GM10266 (cell line): ENCODE results near the gene PRDM10.
"Not testable (repeated sequence)": the region's sequence is repeated elsewhere in the genome, so short reads cannot be mapped to it uniquely, and the experiment has no call there.

Experiments used
- DNase-seq: peaks from one replicate; pipeline ENCODE4 v3.0.0; 2012; ENCODE audit errors: extremely low spot score
- CTCF ChIP-seq: IDR thresholded peaks from 2 replicates; pipeline ENCODE4 v1.5.1; 2012; ENCODE audit warnings: mild to moderate bottlenecking, low read depth; ENCODE audit not compliant: control insufficient read depth, insufficient read depth; ENCODE audit errors: missing control alignments

The PRDM10 gene

GRCh38 chr11:129959687-129960086, 42.9 kb downstream of the PRDM10 start:
- no peak for DNase-seq
- TF ChIP-seq CTCF, result no peak

GRCh38 chr11:129955282-129955681, 47.4 kb downstream of the PRDM10 start:
- TF ChIP-seq CTCF, result no peak
- no peak for DNase-seq

- DNase-seq, result not testable (repeated sequence)
These were observed 47.9 kb downstream of the PRDM10 start for GRCh38 chr11:129954703-129955102.

GRCh38 chr11:129951866-129952262, 50.8 kb downstream of the PRDM10 start:
- DNase-seq, result no peak
- TF ChIP-seq CTCF, result no peak

- no peak for TF ChIP-seq CTCF
- DNase-seq, result no peak
These were observed 51.3 kb downstream of the PRDM10 start for GRCh38 chr11:129951201-129951865.

- no peak for TF ChIP-seq CTCF
- no peak for DNase-seq
These were observed 52.2 kb downstream of the PRDM10 start for GRCh38 chr11:129950101-129951091.

- no peak for TF ChIP-seq CTCF
- no peak for DNase-seq
These were observed 53.6 kb downstream of the PRDM10 start for GRCh38 chr11:129948926-129949466.
